Measurements from ENCODE around the gene GMPPA. TPM values are rescaled to one million over a fixed set of nuclear protein-coding genes. Genes with fewer than 3 reads are reported as not detected.
A peak's percentile ranks its signal among the peaks of the same experiment; 100 is the strongest.

The GMPPA gene
- total and polyA plus RNA-seq, 10 donors, result 21.2 to 45.5 (median 29.8) TPM

DNA sequence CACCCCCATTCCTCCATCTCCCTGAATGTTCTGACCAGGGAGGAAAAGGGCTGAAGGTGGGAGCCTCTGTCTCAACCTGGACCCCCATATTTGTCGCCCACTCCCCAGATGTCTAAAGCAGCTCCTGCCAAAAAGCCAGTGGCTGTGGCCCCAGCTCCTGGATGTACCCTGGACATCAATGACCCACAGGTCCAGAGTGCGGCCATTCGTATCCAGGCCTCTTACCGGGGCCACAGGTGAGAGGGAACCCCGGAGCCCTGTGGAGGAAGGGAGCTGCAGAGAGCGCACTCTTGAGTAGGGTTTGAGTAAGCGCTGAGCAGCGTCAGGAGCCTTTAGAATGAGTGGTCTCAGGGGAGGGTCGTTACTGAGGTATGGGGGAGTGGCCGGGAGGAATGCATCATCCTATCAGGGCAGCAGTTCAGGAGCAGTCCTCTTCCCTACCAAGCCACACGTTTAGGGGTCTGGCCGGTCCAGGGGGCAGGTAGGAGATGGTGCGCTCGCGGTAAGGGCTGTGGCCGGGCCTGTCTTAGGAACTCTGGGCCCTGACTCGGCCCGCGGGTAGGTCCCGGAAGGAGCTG is 2.4 kb upstream of the GMPPA start:
- no peak for DNase-seq
- Histone ChIP-seq H3K9me3 (no peaks in the 10 kb centered on the region), H3K27ac (no peak overlapping the region), H3K4me1 (peaks cover 19 to 49% (median 32%) of the 10 kb centered on the region in 6 donors), H3K36me3 (peaks cover 0 to 5% (median 0%) of the 10 kb centered on the region in 6 donors), H3K27me3 (replicated peaks in 1 of 7) (peaks cover 8 to 69% (median 64%) of the 10 kb centered on the region in 7 donors), H3K4me3 (peak overlapping the region in 3 of 8 donors; percentile 80 to 94 (median 82))
- WGBS, 5 donors, result 23 to 31% (median 28%) methylated on average over 19 to 20 of the region's 20 CpGs
- TF ChIP-seq, protein P1, sequence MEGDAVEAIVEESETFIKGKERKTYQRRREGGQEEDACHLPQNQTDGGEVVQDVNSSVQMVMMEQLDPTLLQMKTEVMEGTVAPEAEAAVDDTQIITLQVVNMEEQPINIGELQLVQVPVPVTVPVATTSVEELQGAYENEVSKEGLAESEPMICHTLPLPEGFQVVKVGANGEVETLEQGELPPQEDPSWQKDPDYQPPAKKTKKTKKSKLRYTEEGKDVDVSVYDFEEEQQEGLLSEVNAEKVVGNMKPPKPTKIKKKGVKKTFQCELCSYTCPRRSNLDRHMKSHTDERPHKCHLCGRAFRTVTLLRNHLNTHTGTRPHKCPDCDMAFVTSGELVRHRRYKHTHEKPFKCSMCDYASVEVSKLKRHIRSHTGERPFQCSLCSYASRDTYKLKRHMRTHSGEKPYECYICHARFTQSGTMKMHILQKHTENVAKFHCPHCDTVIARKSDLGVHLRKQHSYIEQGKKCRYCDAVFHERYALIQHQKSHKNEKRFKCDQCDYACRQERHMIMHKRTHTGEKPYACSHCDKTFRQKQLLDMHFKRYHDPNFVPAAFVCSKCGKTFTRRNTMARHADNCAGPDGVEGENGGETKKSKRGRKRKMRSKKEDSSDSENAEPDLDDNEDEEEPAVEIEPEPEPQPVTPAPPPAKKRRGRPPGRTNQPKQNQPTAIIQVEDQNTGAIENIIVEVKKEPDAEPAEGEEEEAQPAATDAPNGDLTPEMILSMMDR (IDR thresholded peaks at IDR 0.05 in 8 of 11, conservative IDR thresholded peaks at IDR 0.05 in 3 of 11), result no peak
- TF ChIP-seq POLR2A (IDR thresholded peaks at IDR 0.05), result no peak
- TF ChIP-seq POLR2AphosphoS5 (IDR thresholded peaks at IDR 0.05), result no peak
- intact Hi-C loops (cut with DNase I; ENCODE audit: low total_unique reads), result no loop called here

DNA sequence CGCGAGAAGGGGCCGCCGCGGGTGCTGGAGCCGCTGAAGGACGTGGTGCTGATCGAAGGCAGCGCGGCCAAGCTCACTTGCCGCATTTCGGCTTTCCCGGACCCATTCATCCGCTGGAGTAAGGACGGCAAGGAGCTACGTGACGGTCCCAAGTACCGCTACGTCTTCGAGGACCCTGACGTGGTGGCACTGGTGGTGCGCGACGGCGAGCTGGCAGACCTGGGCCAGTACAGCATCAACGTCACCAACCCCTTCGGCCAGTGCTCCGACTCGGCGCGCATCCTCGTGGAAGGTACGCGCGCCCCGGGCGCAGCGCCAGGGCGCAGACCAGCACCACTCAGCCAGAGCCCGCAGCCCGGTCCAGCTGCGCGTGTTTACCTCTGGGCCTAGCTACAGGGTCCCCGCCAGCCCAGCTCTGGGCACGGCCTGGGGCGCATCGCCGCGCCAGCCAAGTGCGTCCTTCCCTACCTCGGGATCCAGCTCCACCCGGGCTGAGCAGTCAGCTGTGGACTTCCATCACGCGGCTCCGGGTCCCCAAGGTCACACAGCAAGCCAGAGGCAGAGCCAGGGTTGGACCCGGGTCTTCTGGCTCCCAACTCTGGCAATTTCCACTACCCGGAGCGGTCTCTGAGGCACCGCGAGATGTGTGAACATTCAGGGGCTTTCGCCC is 1.7 kb upstream of the GMPPA start:
- 7 to 35% (median 9%) methylated on average over 17 to 61 of the region's 61 CpGs for WGBS, 5 donors
- peaks cover 0 to 11% (median 1%) of the 10 kb centered on the region in 6 donors for H3K36me3 ChIP-seq
- no peaks in the 10 kb centered on the region for H3K9me3 ChIP-seq
- H3K4me1 ChIP-seq, result peaks cover 19 to 49% (median 32%) of the 10 kb centered on the region in 6 donors
- intact Hi-C loops (cut with DNase I; ENCODE audit: low total_unique reads), result no loop called here
- peak overlapping the region in 2 of 8 donors; percentile 96 for H3K27ac ChIP-seq
- H3K27me3 ChIP-seq (replicated peaks in 1 of 7), result peaks cover 8 to 63% (median 57%) of the 10 kb centered on the region in 7 donors
- TF ChIP-seq POLR2A (IDR thresholded peaks at IDR 0.05) (no peak), POLR2AphosphoS5 (IDR thresholded peaks at IDR 0.05) (no peak)
- TF ChIP-seq, protein P1 (IDR thresholded peaks at IDR 0.05 in 8 of 11, conservative IDR thresholded peaks at IDR 0.05 in 3 of 11), result no peak
- H3K4me3 ChIP-seq, result peak overlapping the region in 6 of 8 donors; percentile 76 to 94 (median 81)
- DNase-seq, result peak; percentile 85

GRCh38 chr2:219497495-219498279 is 1.0 kb upstream of the GMPPA start:
- 3 to 6% (median 3%) methylated on average over 46 to 59 of the region's 59 CpGs for WGBS, 5 donors
- H3K27me3 ChIP-seq (replicated peaks in 1 of 7), result peaks cover 8 to 55% (median 50%) of the 10 kb centered on the region in 7 donors
- peaks cover 0 to 18% (median 5%) of the 10 kb centered on the region in 6 donors for H3K36me3 ChIP-seq
- H3K4me1 ChIP-seq, result peaks cover 19 to 49% (median 32%) of the 10 kb centered on the region in 6 donors
- H3K9me3 ChIP-seq, result no peaks in the 10 kb centered on the region
- peak; percentile 96 for DNase-seq
- H3K4me3 ChIP-seq, result peak overlapping the region; percentile 71 to 94 (median 80)
- peak overlapping the region; percentile 79 to 96 (median 93) for H3K27ac ChIP-seq
- intact Hi-C loops (cut with DNase I; ENCODE audit: low total_unique reads), result no loop called here
- TF ChIP-seq, protein P1 (IDR thresholded peaks at IDR 0.05 in 8 of 11, conservative IDR thresholded peaks at IDR 0.05 in 3 of 11), result no peak
- TF ChIP-seq POLR2A (IDR thresholded peaks at IDR 0.05) (peak in 1 of 3 donors; percentile 49), POLR2AphosphoS5 (IDR thresholded peaks at IDR 0.05) (peak; percentile 88 to 94 (median 90))

All from spleen (tissue), 11 donors.